H1 (cell line): ENCODE results near the gene DEPP1. TPM values are rescaled to one million over a fixed set of nuclear protein-coding genes. Genes with fewer than 3 reads are reported as not detected.
A peak's percentile ranks its signal among the peaks of the same experiment; 100 is the strongest.

Experiments used
- CTCF ChIA-PET: fragments of 300-600 bp; sonication (Branson Sonifier 250); formaldehyde crosslinking; loops from one replicate; lab custom pipeline; 2021; ENCODE audit not compliant: partially characterized antibody; lab: Charles Lee
- POLR2A ChIA-PET: fragments of 300-600 bp; sonication (Branson Sonifier 250); formaldehyde crosslinking; loops from one replicate; lab custom pipeline; 2021; ENCODE audit warnings: inconsistent platforms; ENCODE audit not compliant: partially characterized antibody; lab: Charles Lee
- DNase-seq, 2 experiments: peaks; one replicate each; pipeline versions ENCODE4 v3.0.0 to v3.0.0-alpha.2; 2010 to 2022; ENCODE audit warnings: low spot score in 2 of 2, low read depth in 1 of 2, mixed read lengths in 1 of 2
- FAIRE-seq: peaks from 2 replicates; lab custom pipeline; 2011; peaks lifted over from hg19 to GRCh38; lab: Jason Lieb, UNC
- H2AFZ ChIP-seq: 2 replicates; pipeline ENCODE4 v1.8.1; 2012; ENCODE audit warnings: low read length, inconsistent platforms
- H2AK5ac ChIP-seq: 2 replicates; pipeline ENCODE4 v1.6.1; 2013; ENCODE audit warnings: low read depth, low read length
- H2BK120ac ChIP-seq: replicated peaks from 2 replicates; pipeline ENCODE3; 2013; ENCODE audit warnings: low read depth, low read length, inconsistent platforms
- H2BK12ac ChIP-seq: 2 replicates; pipeline ENCODE4 v1.6.1; 2013; ENCODE audit warnings: low read depth, low read length
- H2BK15ac ChIP-seq: 2 replicates; pipeline ENCODE4 v1.6.1; 2013; ENCODE audit warnings: low read length
- H2BK20ac ChIP-seq: 2 replicates; pipeline ENCODE4 v1.6.1; 2013; ENCODE audit warnings: low read length
- H2BK5ac ChIP-seq: 2 replicates; pipeline ENCODE4 v1.6.1; 2013; ENCODE audit warnings: low read depth, low read length
- H3K14ac ChIP-seq: 2 replicates; pipeline ENCODE4 v1.6.1; 2013; ENCODE audit warnings: inconsistent platforms; ENCODE audit not compliant: insufficient read length
- H3K18ac ChIP-seq: 2 replicates; pipeline ENCODE4 v1.6.1; 2013; ENCODE audit warnings: low read length; ENCODE audit errors: extremely low read depth
- H3K23ac ChIP-seq: 2 replicates; pipeline ENCODE4 v1.6.1; 2013; ENCODE audit warnings: inconsistent platforms; ENCODE audit not compliant: insufficient read length
- H3K23me2 ChIP-seq: 2 replicates; pipeline ENCODE4 v1.6.1; 2013; ENCODE audit warnings: low read depth, low read length
- H3K27ac ChIP-seq: 2 replicates; pipeline ENCODE4 v1.6.1; 2011; ENCODE audit warnings: low read depth, low read length, inconsistent platforms
- H3K27me3 ChIP-seq, 4 experiments: replicated peaks in 1 of 4; 1 replicate in 1 of 4; 2 replicates in 3 of 4; pipeline versions ENCODE4 v1.6.1 to v1.8.1; 2011 to 2013; ENCODE audit warnings: low read length in 3 of 4, mild to moderate bottlenecking in 3 of 4, inconsistent platforms in 2 of 4, mixed read lengths in 2 of 4, moderate library complexity in 1 of 4; ENCODE audit not compliant: control insufficient read depth in 3 of 4, insufficient read depth in 3 of 4; ENCODE audit errors: extremely low read depth in 1 of 4
- H3K36me3 ChIP-seq, 4 experiments: 2 replicates each; pipeline versions ENCODE4 v1.6.1 to v1.8.1; 2011 to 2013; ENCODE audit warnings: mild to moderate bottlenecking in 4 of 4, low read length in 3 of 4, moderate library complexity in 2 of 4, control low read depth in 1 of 4, inconsistent platforms in 1 of 4; ENCODE audit not compliant: insufficient read depth in 4 of 4, control insufficient read depth in 2 of 4
- H3K4ac ChIP-seq: replicated peaks from 2 replicates; pipeline ENCODE3; 2013; ENCODE audit warnings: low read length, low read depth, mixed read lengths, inconsistent platforms; ENCODE audit not compliant: insufficient read length
- H3K4me1 ChIP-seq, 4 experiments: replicated peaks in 1 of 4; 1 replicate in 1 of 4; 2 replicates in 3 of 4; pipeline versions ENCODE4 v1.6.1 to v1.8.1; 2011 to 2013; ENCODE audit warnings: low read length in 3 of 4, inconsistent platforms in 2 of 4, mixed read lengths in 1 of 4; ENCODE audit not compliant: insufficient read depth in 4 of 4, control insufficient read depth in 3 of 4
- H3K4me2 ChIP-seq, 2 experiments: 2 replicates each; pipeline versions ENCODE4 v1.6.1 to v1.8.1; 2011 to 2013; ENCODE audit warnings: low read depth in 2 of 2, low read length in 2 of 2, control low read depth in 1 of 2, inconsistent platforms in 1 of 2, mild to moderate bottlenecking in 1 of 2; ENCODE audit not compliant: insufficient read depth in 1 of 2
- H3K4me3 ChIP-seq, 4 experiments: fragments of 200-600, 300-600 bp in 1 of 4; sonication (generic), shearing (Covaris generic), sonication (Bioruptor Twin) in 1 of 4; 2 replicates each; pipeline versions ENCODE4 v1.5.1 to v1.8.1; 2011 to 2016; ENCODE audit warnings: low read length in 4 of 4, low read depth in 3 of 4, control low read depth in 2 of 4, inconsistent platforms in 2 of 4, mild to moderate bottlenecking in 2 of 4, mixed read lengths in 1 of 4, moderate library complexity in 1 of 4; ENCODE audit not compliant: insufficient read depth in 2 of 4; ENCODE audit errors: extremely low read depth in 1 of 4
- H3K56ac ChIP-seq: replicated peaks from 2 replicates; pipeline ENCODE3; 2013; ENCODE audit warnings: low read depth, mild to moderate bottlenecking, mixed read lengths, low read length, inconsistent platforms; ENCODE audit not compliant: insufficient read length
- H3K79me1 ChIP-seq: 2 replicates; pipeline ENCODE4 v1.6.1; 2013; ENCODE audit warnings: low read depth, low read length, control low read depth
- H3K79me2 ChIP-seq, 2 experiments: 2 replicates each; pipeline versions ENCODE4 v1.6.1 to v1.8.1; 2012 to 2013; ENCODE audit warnings: low read length in 2 of 2, mild to moderate bottlenecking in 2 of 2, inconsistent platforms in 1 of 2; ENCODE audit not compliant: insufficient read depth in 2 of 2, control insufficient read depth in 1 of 2
- H3K9ac ChIP-seq, 4 experiments: replicated peaks in 1 of 4; 1 replicate in 1 of 4; 2 replicates in 3 of 4; pipeline versions ENCODE4 v1.6.1 to v1.8.1; 2011 to 2013; ENCODE audit warnings: low read depth in 3 of 4, low read length in 3 of 4, control low read depth in 2 of 4, mild to moderate bottlenecking in 2 of 4, moderate library complexity in 2 of 4, inconsistent platforms in 1 of 4; ENCODE audit errors: extremely low read depth in 1 of 4
- H3K9me3 ChIP-seq, 2 experiments: 2 replicates each; pipeline versions ENCODE4 v1.6.1 to v1.8.1; 2012 to 2013; ENCODE audit warnings: mild to moderate bottlenecking in 2 of 2, moderate library complexity in 2 of 2, control low read depth in 1 of 2, inconsistent platforms in 1 of 2, low read depth in 1 of 2, low read length in 1 of 2, mixed read lengths in 1 of 2; ENCODE audit not compliant: insufficient read depth in 2 of 2
- H4K20me1 ChIP-seq, 2 experiments: replicated peaks in 1 of 2; 2 replicates each; pipeline versions ENCODE3 to v1.8.1; 2011 to 2013; ENCODE audit warnings: inconsistent platforms in 2 of 2, low read length in 2 of 2, mild to moderate bottlenecking in 1 of 2; ENCODE audit not compliant: insufficient read depth in 2 of 2, control insufficient read depth in 1 of 2
- H4K5ac ChIP-seq: 2 replicates; pipeline ENCODE4 v1.6.1; 2013; ENCODE audit warnings: low read length, low read depth, mixed read lengths, inconsistent platforms; ENCODE audit not compliant: insufficient read length
- H4K8ac ChIP-seq: 2 replicates; pipeline ENCODE4 v1.8.0; 2013; ENCODE audit warnings: mild to moderate bottlenecking, moderate library complexity, low read length, inconsistent platforms; ENCODE audit not compliant: insufficient read depth; ENCODE audit errors: extremely low read depth
- H4K91ac ChIP-seq: replicated peaks from 2 replicates; pipeline ENCODE3; 2013; ENCODE audit warnings: low read length, mixed read lengths, inconsistent platforms; ENCODE audit not compliant: insufficient read length
- CREB1 ChIP-seq: IDR thresholded peaks from 2 replicates; pipeline ENCODE4 v1.6.1; 2012; ENCODE audit warnings: inconsistent platforms
- SAP30 ChIP-seq: fragments of 300-600 bp; sonication (generic); IDR thresholded peaks from 2 replicates; pipeline ENCODE4 v1.7.1; 2012; ENCODE audit warnings: low read length, moderate library complexity, mild to moderate bottlenecking, inconsistent platforms; ENCODE audit not compliant: insufficient read depth, insufficient replicate concordance
- WGBS, 2 experiments: shearing (Covaris generic) in 1 of 2; methylation state at CpG; one replicate each; pipeline versions ENCODE4 v1.1.6 to v1.1.7; 2013 to 2015; ENCODE audit warnings: low lambda C conversion rate in 2 of 2, mixed read lengths in 2 of 2, inconsistent platforms in 1 of 2, low coverage in 1 of 2, missing lambda C conversion rate in 1 of 2; ENCODE audit not compliant: insufficient replicate concordance in 2 of 2, insufficient coverage in 1 of 2, insufficient read length in 1 of 2; ENCODE audit errors: extremely low coverage in 1 of 2, missing lambda C conversion rate in 1 of 2; 5-methylcytosine and 5-hydroxymethylcytosine counted together
- polyA plus RNA-seq, 7 experiments: library from polyadenylated mRNA; depleted of rRNA in 3 of 7; stranded (reverse) in 5 of 7; unstranded in 2 of 7; fragments of >200 nt in 5 of 7; fragments of 200-250 nt in 2 of 7; gene quantifications; 1 replicate in 5 of 7; 2 replicates in 1 of 7; 4 replicates in 1 of 7; pipeline versions ENCODE4 v1.2.1 to v1.2.3, GENCODE V29; 2011 to 2013; ENCODE audit warnings: missing spikeins in 2 of 7, mixed read lengths in 2 of 7
- total RNA-seq: library from RNA; stranded (reverse); fragmentation: NEBNext Ultra II Directional; extraction: Animal tissue kit (Norgen Biotek cat#: 25700); gene quantifications from 2 replicates; pipeline ENCODE4 v1.2.1, GENCODE V29; 2021
- TF ChIP-seq, protein P1 (sequence below): IDR thresholded peaks from 2 replicates; pipeline ENCODE4 v1.6.1; 2012; ENCODE audit warnings: inconsistent platforms

The DEPP1 gene
- total and polyA plus RNA-seq, 2 of the 8 experiments (the other 6 are each of a cell fraction or from before 2014, with no cell fraction given): 0.67 to 4.5 TPM

DNA sequence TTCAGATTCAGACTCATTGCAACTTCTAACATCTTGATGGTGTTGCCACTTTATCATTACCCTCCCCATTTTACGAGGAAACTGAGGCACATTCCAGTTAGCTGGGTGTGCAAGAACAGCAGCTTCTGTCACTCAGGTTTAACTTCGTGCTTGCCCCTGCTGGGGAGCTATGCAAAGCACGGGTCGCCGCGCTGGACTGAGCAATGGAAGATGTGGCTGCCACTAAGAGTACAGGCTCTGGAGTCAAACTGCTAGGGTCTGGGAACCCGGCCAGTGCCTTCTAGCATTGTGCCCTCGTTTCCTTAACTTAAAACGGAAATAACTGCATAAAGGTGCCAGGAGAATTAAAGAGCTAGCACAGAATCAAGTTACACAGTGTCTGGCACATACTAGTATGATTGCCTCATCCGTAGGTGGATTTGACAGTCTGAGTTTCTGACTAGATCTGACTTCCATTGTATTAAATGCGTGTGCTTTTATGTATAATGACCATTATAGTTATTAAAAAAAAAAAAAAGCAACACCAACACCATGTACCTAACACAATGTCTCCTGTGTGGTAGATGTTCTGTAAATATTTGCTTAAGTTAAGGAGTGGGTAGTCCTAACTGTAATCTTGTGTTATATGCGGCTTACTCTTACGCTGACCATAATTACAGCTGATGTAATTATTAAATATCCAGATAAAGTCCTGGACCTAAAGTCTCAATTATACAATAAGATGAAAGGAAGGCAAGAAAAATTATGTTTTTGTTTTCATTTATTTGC lies 23.0 kb upstream of the DEPP1 start:
- no peak overlapping the region for H3K14ac ChIP-seq
- peak overlapping the region; percentile 91 for H3K18ac ChIP-seq
- POLR2A ChIA-PET: interaction anchor here (0.5 to 3.2 kb wide), 5 partner anchors 11 to 668 kb away, joined by 3 to 23 read pairs (median 4); partner anchors contain the start of gene DEPP1

More for the DNA sequence above, 23.0 kb upstream of the DEPP1 start:
- no peak overlapping the region for H2BK120ac ChIP-seq
- no peak overlapping the region for H3K27ac ChIP-seq
- H3K9me3 ChIP-seq: no peaks in the 10 kb centered on the region
- H2AK5ac ChIP-seq: no peak overlapping the region
- peaks cover 2 to 6% (median 4%) of the 10 kb centered on the region in 4 experiments; a peak in 4 of 7 replicates for H3K4me1 ChIP-seq
- FAIRE-seq (no peak), DNase-seq (no peak)
- H3K4ac ChIP-seq: no peak overlapping the region
- H4K5ac ChIP-seq: no peak overlapping the region
- no peak overlapping the region for H2BK20ac ChIP-seq
- peak overlapping the region; percentile 50 to 95 (median 64) for H3K4me3 ChIP-seq
- peaks cover 0 to 4% (median 4%) of the 10 kb centered on the region in 4 experiments; a peak in 4 of 7 replicates for H3K27me3 ChIP-seq
- 40% methylated on average over 13 of the region's 13 CpGs; no CpG with 5 or more reads in 1 of the 2 experiments for WGBS, 2 experiments
- H2BK5ac ChIP-seq: no peak overlapping the region
- no peak overlapping the region for H2BK12ac ChIP-seq
- H3K36me3 ChIP-seq: peaks cover 2 to 18% (median 11%) of the 10 kb centered on the region in 4 experiments; a peak in 7 of 8 replicates
- TF ChIP-seq CREB1 (no peak), SAP30 (peak; percentile 29)
- TF ChIP-seq, protein P1, sequence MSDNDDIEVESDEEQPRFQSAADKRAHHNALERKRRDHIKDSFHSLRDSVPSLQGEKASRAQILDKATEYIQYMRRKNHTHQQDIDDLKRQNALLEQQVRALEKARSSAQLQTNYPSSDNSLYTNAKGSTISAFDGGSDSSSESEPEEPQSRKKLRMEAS: peak; percentile 40; the same call in 1 of the 2 replicates
- no peak overlapping the region for H2BK15ac ChIP-seq
- peaks cover 0 to 20% of the 10 kb centered on the region in 2 experiments; a peak in 3 of 4 replicates for H3K79me2 ChIP-seq
- CTCF ChIA-PET: interaction anchor here (1.5 to 2.2 kb wide), 3 partner anchors 11 to 247 kb away, joined by 3 to 10 read pairs (median 5); no protein-coding TSS in a partner anchor
- no peak overlapping the region for H3K56ac ChIP-seq
- H3K79me1 ChIP-seq: no peaks in the 10 kb centered on the region; the same call in 1 of the 2 replicates
- peaks cover 0 to 7% of the 10 kb centered on the region in 2 experiments for H4K20me1 ChIP-seq
- peak overlapping the region; percentile 69 to 99 for H3K4me2 ChIP-seq
- H3K23me2 ChIP-seq: peaks cover 5% of the 10 kb centered on the region
- H4K91ac ChIP-seq: peak overlapping the region; percentile 69
- H4K8ac ChIP-seq: peak overlapping the region; percentile 11; the same call in 1 of the 2 replicates
- H3K9ac ChIP-seq: peak overlapping the region in 3 of 4 experiments; percentile 69 to 90 (median 80); a peak in 6 of 7 replicates
- no peak overlapping the region for H2AFZ ChIP-seq
- H3K23ac ChIP-seq: no peak overlapping the region
